B cell (primary cell): Measurements from ENCODE around the gene NRAP. TPM values are rescaled to one million over a fixed set of nuclear protein-coding genes. Genes with fewer than 3 reads are reported as not detected.

ENCODE experiments used
- ATAC-seq: fragments of 200-7000 bp; cut with Tn5 transposase; one replicate; pipeline ENCODE4 v1.10.0; 2021; ENCODE audit warnings: low read depth, mild to moderate bottlenecking, moderate number of reproducible peaks, moderate library complexity
- CTCF ChIA-PET: fragments of 350-600 bp; sonication (Branson Sonifier 250); formaldehyde crosslinking; loops from one replicate; lab custom pipeline; 2021; ENCODE audit warnings: antibody characterized with exemption, inconsistent platforms; lab: Charles Lee
- POLR2A ChIA-PET: fragments of 350-600 bp; sonication (Branson Sonifier 250); formaldehyde crosslinking; loops from one replicate; lab custom pipeline; 2021; ENCODE audit warnings: antibody characterized with exemption; lab: Charles Lee
- DNase-seq: peaks from one replicate; pipeline ENCODE4 v3.0.0; 2013
- H2AFZ ChIP-seq: 2 replicates; pipeline ENCODE4 v1.6.1; 2012; ENCODE audit warnings: mild to moderate bottlenecking, low read depth, low read length; ENCODE audit not compliant: insufficient read depth, poor library complexity, severe bottlenecking
- H3K27ac ChIP-seq, 2 donors: 1 replicate in 1 of 2; 2 replicates in 1 of 2; pipeline ENCODE4 v1.5.1; 2012 to 2013; ENCODE audit warnings: low read length in 2 of 2, mild to moderate bottlenecking in 2 of 2, moderate library complexity in 1 of 2
- H3K27me3 ChIP-seq, 4 experiments: fragments of 200-600 bp in 1 of 4; sonication (generic) in 1 of 4; replicated peaks in 1 of 4; 1 replicate in 2 of 4; 2 replicates in 2 of 4; pipeline versions ENCODE4 v1.6.1 to v1.7.0; 2013 to 2016; ENCODE audit warnings: low read length in 3 of 4, mild to moderate bottlenecking in 2 of 4, mixed read lengths in 1 of 4, moderate library complexity in 1 of 4; ENCODE audit not compliant: insufficient read depth in 4 of 4, control insufficient read depth in 3 of 4; ENCODE audit errors: control extremely low read depth in 1 of 4
- H3K36me3 ChIP-seq, 2 experiments: replicated peaks in 1 of 2; 1 replicate in 1 of 2; 2 replicates in 1 of 2; pipeline versions ENCODE4 v1.6.1 to v1.7.1; 2013; ENCODE audit warnings: low read length in 1 of 2; ENCODE audit not compliant: insufficient read depth in 2 of 2, control insufficient read depth in 1 of 2; ENCODE audit errors: control extremely low read depth in 1 of 2, extremely low read depth in 1 of 2
- H3K4me1 ChIP-seq, 2 donors: fragments of 200-600 bp in 1 of 2; sonication (generic) in 1 of 2; 1 replicate in 1 of 2; 2 replicates in 1 of 2; pipeline versions ENCODE4 v1.5.1 to v1.6.1; 2013 to 2017; ENCODE audit warnings: low read length in 2 of 2; ENCODE audit not compliant: control insufficient read depth in 2 of 2, insufficient read depth in 2 of 2
- H3K4me2 ChIP-seq: replicated peaks from 2 replicates; pipeline ENCODE3; 2012; ENCODE audit warnings: mild to moderate bottlenecking, low read depth, low read length; ENCODE audit not compliant: poor library complexity, severe bottlenecking
- H3K4me3 ChIP-seq, 5 experiments: fragments of 200-600 bp in 1 of 5; sonication (generic) in 1 of 5; 1 replicate in 3 of 5; 2 replicates in 2 of 5; pipeline versions ENCODE4 v1.5.1 to v1.7.0; 2011 to 2016; ENCODE audit warnings: low read length in 4 of 5, mild to moderate bottlenecking in 4 of 5, low read depth in 2 of 5, control low read depth in 1 of 5, moderate library complexity in 1 of 5; ENCODE audit not compliant: insufficient read depth in 1 of 5; ENCODE audit errors: control extremely low read depth in 1 of 5, extremely low read depth in 1 of 5
- H3K79me2 ChIP-seq: fragments of 200-600 bp; sonication (generic); one replicate; pipeline ENCODE4 v1.6.0; 2016; ENCODE audit warnings: low read length; ENCODE audit not compliant: control insufficient read depth, insufficient read depth
- H3K9ac ChIP-seq: fragments of 200-600 bp; sonication (generic); 2 replicates; pipeline ENCODE4 v1.6.1; 2017; ENCODE audit warnings: mild to moderate bottlenecking, low read length, moderate library complexity
- H3K9me3 ChIP-seq, 3 donors: one replicate each; pipeline versions ENCODE4 v1.6.1 to v1.7.1; 2013; ENCODE audit warnings: low read length in 2 of 3; ENCODE audit not compliant: control insufficient read depth in 2 of 3, insufficient read depth in 1 of 3; ENCODE audit errors: control extremely low read depth in 1 of 3
- H4K20me1 ChIP-seq: 2 replicates; pipeline ENCODE4 v1.6.0; 2012; ENCODE audit warnings: mild to moderate bottlenecking, low read length; ENCODE audit not compliant: insufficient read depth, control insufficient read depth, poor library complexity, severe bottlenecking
- H3K27ac Mint-ChIP-seq: one replicate; pipeline ENCODE4 v1.8.0; 2021; ENCODE audit warnings: mixed read lengths
- H3K27me3 Mint-ChIP-seq: one replicate; pipeline ENCODE4 v1.8.0; 2021; ENCODE audit warnings: mixed read lengths
- H3K4me1 Mint-ChIP-seq: one replicate; pipeline ENCODE4 v1.8.0; 2021; ENCODE audit warnings: mixed read lengths
- H3K4me3 Mint-ChIP-seq: one replicate; pipeline ENCODE4 v1.8.0; 2021; ENCODE audit warnings: mixed read lengths
- H3K9me3 Mint-ChIP-seq: one replicate; pipeline ENCODE4 v1.8.0; 2022; ENCODE audit warnings: mixed read lengths; ENCODE audit not compliant: insufficient read depth
- CTCF ChIP-seq: fragments of 200-600 bp; IDR thresholded peaks from one replicate; pipeline ENCODE4 v1.8.0; 2022; ENCODE audit warnings: antibody characterized with exemption, mild to moderate bottlenecking
- EZH2 ChIP-seq: IDR thresholded peaks from 2 replicates; pipeline ENCODE4 v1.6.1; 2012; ENCODE audit warnings: borderline replicate concordance, low read depth, mild to moderate bottlenecking, moderate library complexity, low read length; ENCODE audit not compliant: insufficient read depth, poor library complexity, severe bottlenecking
- WGBS: methylation state at CpG from one replicate; pipeline ENCODE4 v1.1.5; 2013; ENCODE audit warnings: missing lambda C conversion rate; ENCODE audit not compliant: insufficient coverage; 5-methylcytosine and 5-hydroxymethylcytosine counted together
- intact Hi-C: fragments of 100-400 bp; cut with micrococcal nuclease; formaldehyde crosslinking; loops from one replicate; pipeline ENCODE4 v1.10.0; 2022
- polyA plus RNA-seq: library from polyadenylated mRNA; depleted of rRNA; stranded (reverse); fragments of >200 nt; gene quantifications from 2 replicates; pipeline ENCODE4 v1.2.3, GENCODE V29; 2012
- total RNA-seq, 2 donors: library from RNA; stranded (reverse); fragments of 120-200 nt in 1 of 2; gene quantifications; 1 replicate in 1 of 2; 2 replicates in 1 of 2; pipeline versions ENCODE4 v1.2.3 to v1.2.4, GENCODE V29; 2013 to 2022

The NRAP gene
- total and polyA plus RNA-seq, 2 donors (not counting 1 experiment from before 2014, with no cell fraction given), result not detected

- no peak for DNase-seq
- ChIA-PET POLR2A (no interaction called here), CTCF (no interaction called here)
- no peak for TF ChIP-seq CTCF
- TF ChIP-seq EZH2, result no peak
- 100% methylated on average over 3 of the region's 6 CpGs for WGBS
- peaks cover 6% of the 10 kb centered on the region for H3K27me3 Mint-ChIP-seq
- no peak overlapping the region for H3K4me3 ChIP-seq
- no peak overlapping the region for H3K27ac Mint-ChIP-seq
- no peak overlapping the region for H3K27ac ChIP-seq
- H3K9me3 ChIP-seq, result no peaks in the 10 kb centered on the region
- H4K20me1 ChIP-seq, result no peaks in the 10 kb centered on the region
- H2AFZ ChIP-seq, result no peak overlapping the region
- H3K9me3 Mint-ChIP-seq, result no peaks in the 10 kb centered on the region
- ATAC-seq, result no peak
- H3K36me3 ChIP-seq, result no peaks in the 10 kb centered on the region
- H3K27me3 ChIP-seq, result no peaks in the 10 kb centered on the region
- H3K4me1 Mint-ChIP-seq, result no peaks in the 10 kb centered on the region
- no peaks in the 10 kb centered on the region for H3K4me1 ChIP-seq
- H3K79me2 ChIP-seq, result no peaks in the 10 kb centered on the region
- H3K4me2 ChIP-seq, result no peak overlapping the region
- no peak overlapping the region for H3K4me3 Mint-ChIP-seq
- no peak overlapping the region for H3K9ac ChIP-seq
- intact Hi-C loops, result no loop called here
Measured at GRCh38 chr10:113549856-113550255, 114.0 kb downstream of the NRAP start.

- H3K9ac ChIP-seq, result no peak overlapping the region
- H3K9me3 Mint-ChIP-seq, result no peaks in the 10 kb centered on the region
- H3K27ac Mint-ChIP-seq, result no peak overlapping the region
- no peaks in the 10 kb centered on the region for H3K79me2 ChIP-seq
- no CpG with 5 or more reads among the region's 2 CpGs for WGBS
- no peak overlapping the region for H3K27ac ChIP-seq
- ChIA-PET POLR2A (no interaction called here), CTCF (interaction anchor here (2.0 kb wide), 1 partner anchor 16 kb away, joined by 9 read pairs; no protein-coding TSS in a partner anchor)
- H3K4me3 ChIP-seq, result no peak overlapping the region
- no peaks in the 10 kb centered on the region for H3K4me1 ChIP-seq
- no peaks in the 10 kb centered on the region for H3K36me3 ChIP-seq
- TF ChIP-seq EZH2 (no peak), CTCF (no peak)
- intact Hi-C loops, result no loop called here
- no peak for ATAC-seq
- H3K4me1 Mint-ChIP-seq, result no peaks in the 10 kb centered on the region
- no peaks in the 10 kb centered on the region for H3K9me3 ChIP-seq
- H3K27me3 Mint-ChIP-seq, result peaks cover 10% of the 10 kb centered on the region
- H2AFZ ChIP-seq, result no peak overlapping the region
- no peaks in the 10 kb centered on the region for H3K27me3 ChIP-seq
- H3K4me2 ChIP-seq, result no peak overlapping the region
- no peak overlapping the region for H3K4me3 Mint-ChIP-seq
- H4K20me1 ChIP-seq, result no peaks in the 10 kb centered on the region
- DNase-seq, result no peak
Measured at GRCh38 chr10:113547426-113547825, 116.4 kb downstream of the NRAP start.
